Left lobe of liver (tissue), 2 donors: ENCODE data around the gene SH2D4B. TPM values are rescaled to one million over a fixed set of nuclear protein-coding genes. Genes with fewer than 3 reads are reported as not detected.

Experiments used
- ATAC-seq: fragments of 200-7000 bp; cut with Tn5 transposase; one replicate; pipeline ENCODE4 v1.9.1; 2020; ENCODE audit warnings: mild to moderate bottlenecking, moderate library complexity
- DNase-seq: peaks from one replicate; pipeline ENCODE4 v3.0.0-alpha.2; 2020; ENCODE audit warnings: low spot score
- total RNA-seq: library from RNA; stranded (reverse); gene quantifications from one replicate; pipeline ENCODE4 v1.2.1, GENCODE V29; 2021
- donor health status: DM: no; HTN: no; CAD: no; lungs with moderate emphysema.
- donor health status: DM: no; HTN: yes; CAD: no.

The SH2D4B gene
- total RNA-seq = not detected

DNA sequence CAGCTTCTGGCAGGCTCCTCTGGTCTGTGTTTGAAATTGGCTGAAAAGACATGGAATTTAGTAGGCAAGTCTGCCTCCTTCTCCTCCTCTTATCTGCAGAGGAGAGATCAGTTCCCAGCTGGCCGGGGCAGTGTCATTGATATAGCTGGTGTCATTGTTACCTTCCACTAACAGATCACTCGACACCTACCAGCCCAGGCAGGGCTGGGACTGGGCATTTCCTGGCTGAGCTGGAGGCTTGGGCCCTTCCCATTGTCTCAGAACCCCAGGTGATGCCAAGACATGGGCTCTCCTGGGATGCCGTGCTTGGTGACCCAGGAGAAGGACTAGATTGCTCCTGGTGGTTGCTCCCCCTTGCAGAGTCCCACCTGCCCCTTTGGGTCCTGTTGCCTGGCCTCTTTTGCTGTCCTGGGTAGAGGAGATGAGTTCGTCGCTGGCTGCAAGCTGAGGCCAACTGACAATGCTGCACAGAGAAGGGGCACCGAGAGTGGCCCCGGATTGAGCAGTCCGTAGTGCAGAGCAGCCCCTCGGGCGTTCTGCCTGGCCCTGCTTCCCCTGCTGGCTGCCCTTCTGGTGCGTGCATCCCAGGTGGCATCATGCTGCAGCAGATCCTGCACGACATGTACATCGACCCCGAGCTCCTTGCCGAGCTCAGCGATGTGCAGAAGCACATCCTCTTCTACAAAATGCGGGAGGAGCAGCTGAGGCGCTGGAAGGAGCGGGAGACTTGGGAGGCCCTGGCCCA lies at the start of gene SH2D4B:
TSS of gene SH2D4B (plus strand) at position 167 of the 745 bp plus-strand sequence. CDS start at position 597, 430 bp downstream.
- peak; percentile 41 for DNase-seq

DNA sequence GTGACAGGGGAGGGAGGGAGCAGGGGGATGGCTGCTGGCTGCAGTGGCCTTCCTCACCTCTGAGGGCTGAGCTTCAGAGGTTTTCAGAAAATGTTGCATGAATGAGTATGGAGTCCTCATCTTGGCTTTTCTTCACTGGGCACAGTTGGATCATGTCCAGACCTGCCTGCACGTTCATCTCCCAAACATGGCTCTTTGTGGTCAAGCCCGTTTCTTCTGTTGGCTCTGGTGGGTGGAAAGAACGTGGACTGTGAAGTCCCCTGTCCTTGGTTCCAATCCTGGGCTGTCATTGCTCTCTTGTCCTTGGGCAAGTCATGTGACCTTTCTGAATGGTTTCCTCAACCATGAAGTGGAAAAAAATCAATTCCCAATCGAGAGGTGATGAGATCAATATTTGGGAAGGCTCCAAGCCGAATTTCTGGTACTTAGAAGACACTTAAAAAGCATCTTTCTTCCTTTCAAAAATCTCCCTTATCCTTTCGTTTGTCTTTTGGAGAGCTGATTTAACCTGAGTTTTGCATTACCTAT lies 49.1 kb upstream of the SH2D4B start:
- no peak for DNase-seq
- ATAC-seq = no peak

More for the DNA sequence above, at the start of gene SH2D4B:
- ATAC-seq = no peak

DNA sequence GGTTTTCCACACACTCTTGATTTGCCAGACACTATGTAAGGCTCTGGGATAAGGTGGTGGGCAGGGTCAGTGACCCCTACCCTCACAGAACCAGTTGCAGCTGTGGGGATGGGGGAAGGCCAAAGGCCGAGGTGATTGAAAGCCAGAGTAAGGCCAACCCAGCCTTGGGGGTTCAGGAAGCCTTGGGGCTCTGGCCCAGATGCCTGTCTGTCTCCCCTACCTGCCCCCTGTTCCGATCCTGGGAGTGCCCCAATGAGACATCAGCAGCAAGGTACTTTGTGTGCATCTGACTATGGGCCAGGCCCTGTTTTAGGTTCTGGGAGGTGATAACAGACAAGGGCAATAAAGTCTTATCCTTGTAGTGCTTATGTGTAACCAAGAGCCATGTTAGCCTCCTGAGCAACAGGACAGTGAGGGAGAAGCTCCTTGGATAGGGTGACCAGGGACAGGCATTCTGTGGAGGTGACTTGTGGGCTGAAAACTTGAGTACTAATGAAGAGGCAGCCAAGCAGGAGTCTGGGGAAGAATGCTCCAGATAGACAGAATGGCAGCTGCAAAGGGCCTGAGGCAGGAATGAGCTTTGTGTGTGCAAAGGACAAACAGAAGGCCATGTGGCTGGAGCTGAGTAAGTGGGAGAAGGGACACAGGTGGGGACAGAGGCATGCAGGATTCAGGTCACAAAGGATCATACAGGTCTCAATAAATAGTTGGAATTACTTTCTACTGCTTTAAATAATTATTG lies 48.2 kb upstream of the SH2D4B start:
- ATAC-seq = no peak

DNA sequence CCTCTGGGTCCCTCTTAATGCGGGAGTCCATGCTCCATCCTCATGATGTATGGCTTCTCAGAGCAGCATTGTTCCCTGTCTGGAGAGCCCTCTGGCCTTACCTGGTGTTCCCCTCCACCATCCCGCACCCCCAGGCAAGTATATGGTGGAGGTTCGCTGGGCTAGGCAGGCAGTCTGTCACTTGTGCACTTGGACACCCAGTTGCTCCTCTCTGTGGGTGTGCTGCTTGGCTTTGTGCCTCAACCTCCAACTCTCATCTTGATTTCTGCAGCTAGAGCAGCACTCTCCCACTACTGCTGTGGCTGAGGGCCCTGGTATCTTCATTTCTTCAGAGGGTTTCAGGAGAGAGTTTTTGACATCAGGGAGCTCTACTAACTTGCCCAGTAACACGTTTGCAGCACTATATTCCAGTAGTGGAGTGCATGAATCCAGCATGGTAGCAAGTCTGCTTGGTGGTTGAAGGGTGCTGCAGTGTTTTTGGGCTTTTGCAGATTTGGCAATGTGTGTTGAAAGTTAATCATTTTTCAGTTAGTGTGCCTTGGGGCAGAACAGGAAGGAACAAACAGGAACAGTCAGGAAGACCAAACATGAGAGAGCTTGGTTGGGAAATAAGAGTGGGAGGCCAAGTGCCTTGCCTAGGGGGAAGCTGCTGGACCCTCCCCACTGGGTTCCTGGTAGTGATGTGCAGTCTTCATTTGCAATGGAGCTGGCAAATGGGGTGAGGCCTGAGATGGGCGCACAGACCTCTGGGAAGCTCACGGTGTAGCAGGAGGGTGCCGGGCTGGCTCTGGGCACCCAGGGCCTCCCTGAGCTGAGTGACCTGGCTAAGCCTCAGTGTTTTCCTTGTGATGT lies 46.2 kb upstream of the SH2D4B start:
- peak; percentile 77 for ATAC-seq
- DNase-seq = peak; percentile 67

More for the DNA sequence above, 48.2 kb upstream of the SH2D4B start:
- DNase-seq = no peak

DNA sequence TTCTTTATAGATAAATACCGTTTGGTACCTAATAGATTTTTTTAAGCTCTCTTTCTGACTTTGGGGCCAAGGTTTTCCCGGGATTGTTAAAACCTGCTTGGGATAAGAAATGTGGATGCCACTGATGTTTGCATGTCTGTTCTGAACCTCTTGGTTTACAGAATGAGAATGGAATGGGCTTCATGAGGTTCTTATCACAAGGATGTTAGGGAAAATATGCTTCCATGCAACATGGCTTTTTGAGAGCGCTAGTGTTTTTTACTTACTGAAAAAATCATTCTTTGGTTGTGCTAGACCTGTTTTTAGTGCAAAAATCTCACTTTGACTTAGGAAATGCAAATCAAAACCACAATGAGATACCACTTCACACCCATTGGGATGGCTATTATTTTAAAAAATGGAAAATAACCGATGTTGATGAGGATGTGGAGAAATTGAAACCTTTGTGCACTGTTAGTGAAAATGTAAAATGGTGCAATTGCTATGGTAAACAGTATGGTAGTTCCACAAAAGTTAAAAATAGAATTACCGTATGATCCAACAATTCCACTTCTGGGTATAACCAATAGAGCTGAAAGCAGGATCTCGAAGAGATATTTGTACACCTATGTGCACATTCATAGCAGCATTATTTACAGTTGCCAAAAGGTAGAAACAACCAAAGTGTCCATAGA lies 44.7 kb upstream of the SH2D4B start:
- no peak for ATAC-seq
- DNase-seq = no peak

DNA sequence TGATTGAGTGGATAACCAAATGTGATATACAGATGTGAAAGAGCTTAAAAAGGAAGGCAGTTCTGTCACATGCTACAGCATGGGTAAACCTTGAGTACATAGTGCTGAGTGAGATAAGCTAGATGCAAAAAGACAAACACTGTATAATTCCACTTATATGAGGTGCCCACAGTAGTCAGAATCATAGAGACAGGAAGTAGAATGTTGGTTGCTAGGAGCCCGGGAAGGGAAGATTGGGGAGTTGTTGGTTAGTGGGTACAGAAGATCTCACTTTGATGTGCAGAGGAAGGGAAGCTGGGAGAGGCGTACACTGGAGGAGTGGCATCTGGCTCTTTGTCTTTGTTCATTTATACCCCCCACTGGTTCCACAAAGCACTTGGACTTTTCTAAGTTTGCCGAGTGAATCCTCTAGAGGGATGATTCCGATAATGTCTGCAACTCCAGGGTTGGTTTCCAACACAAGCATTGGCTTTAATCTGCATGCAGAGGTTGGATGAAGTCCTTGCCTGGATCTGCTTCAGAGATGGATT lies 44.1 kb upstream of the SH2D4B start:
- DNase-seq (no peak), ATAC-seq (no peak)

DNA sequence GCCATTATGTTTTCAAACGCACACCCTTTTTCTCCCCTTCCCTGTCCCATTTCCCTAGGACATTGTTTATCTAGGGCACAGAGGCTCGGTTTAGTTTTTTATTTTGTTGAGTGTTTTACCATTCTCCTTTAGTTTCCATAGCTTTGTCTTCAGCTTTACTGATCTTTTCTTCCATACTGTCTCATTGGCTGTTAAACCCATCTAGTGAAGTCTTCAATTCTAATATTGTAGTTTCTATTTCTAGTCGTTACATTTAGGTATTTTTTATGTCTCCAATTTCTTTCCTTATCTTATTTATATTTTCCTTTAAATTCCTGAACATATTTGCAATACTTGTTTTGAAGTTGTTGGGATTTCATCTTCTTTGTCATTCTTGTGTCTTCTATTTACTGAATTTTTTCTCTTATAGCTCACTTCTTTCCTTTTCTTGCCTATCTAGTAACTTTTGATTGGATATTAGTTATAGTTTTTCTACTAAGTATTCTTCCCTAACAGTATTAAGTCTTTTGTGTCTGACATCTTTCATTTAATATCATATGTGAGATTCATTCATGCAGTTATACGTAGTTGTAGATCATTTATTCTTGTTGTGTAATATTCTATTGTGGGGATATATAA lies 41.0 kb upstream of the SH2D4B start:
- ATAC-seq (no peak), DNase-seq (no peak)

DNA sequence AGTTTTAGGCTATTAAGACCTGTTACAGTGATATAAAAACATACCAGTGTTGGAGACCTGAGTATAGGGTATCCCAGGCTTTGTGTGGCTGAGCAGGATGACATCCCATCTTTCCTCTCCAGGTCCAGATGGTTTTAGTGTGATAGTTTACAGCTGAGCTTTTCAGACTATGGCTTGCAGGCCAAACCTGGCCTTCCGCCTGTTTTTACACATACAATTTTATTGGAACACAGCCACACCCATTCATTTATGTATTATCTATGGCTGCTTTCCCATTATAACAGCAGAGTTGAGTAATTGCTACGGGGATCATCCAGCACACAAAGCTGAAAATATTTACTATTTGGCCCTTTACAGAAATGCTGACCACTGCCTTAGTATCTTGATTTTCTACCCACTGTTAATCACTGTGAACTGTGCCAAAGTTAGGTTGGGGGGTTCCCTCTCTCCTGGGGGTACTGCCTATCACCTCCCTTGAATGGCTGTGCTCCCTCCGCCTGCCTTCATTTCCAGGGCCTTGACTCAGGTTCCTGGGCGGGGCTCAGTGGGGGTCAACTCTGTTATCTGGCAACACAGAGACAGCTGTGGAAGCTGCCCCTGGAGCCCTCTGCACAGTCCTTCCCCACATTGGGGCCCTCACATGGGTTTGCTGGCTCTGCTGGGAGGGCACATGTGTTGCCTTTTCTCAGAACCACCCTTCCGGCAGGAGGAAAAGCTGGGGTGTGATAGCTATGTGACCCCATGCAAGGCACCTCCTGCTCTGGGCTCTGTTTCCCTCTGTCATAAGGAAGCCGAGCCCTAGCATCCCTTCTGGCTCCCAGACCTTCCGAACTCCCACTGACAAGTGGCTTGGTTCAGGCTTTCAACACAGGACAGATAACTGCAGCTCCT lies 40.3 kb upstream of the SH2D4B start:
- ATAC-seq = peak; percentile 3
- DNase-seq = peak; percentile 68

DNA sequence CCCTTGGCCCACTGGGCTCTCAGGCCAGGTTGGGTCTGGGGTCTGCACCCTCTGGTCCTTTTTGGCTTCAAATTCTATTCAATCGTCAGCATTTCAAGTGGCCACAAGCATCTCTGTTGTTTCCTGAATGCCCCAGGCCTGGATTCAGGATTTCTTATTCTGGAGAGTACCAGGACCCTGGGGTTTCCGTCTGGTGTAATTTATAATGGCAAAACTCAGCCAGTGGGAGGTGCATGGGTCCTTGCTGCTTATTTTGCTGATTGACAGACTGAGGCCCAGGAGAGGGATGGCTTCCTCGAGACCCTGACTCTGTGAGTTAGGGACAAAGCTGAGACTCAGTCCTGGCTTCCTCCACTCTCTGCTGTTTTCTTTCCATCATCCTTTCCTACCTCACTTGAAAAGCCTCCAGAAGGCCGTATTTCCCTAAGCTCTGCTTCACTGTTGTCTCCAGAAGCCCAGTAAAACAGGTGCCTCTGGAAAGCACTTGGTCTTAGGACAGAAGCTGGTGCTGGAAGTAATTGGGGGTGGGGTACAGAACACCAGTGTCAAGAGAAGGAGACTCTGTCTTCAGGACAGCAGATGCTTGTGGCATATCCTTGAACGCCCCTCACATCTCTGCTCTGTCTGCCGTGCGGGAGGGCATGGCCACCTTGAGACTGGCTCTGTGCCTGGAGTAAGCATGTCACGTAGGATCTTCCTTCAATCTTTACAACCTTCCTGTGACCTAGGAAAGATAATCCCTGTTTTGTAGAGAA lies 39.4 kb upstream of the SH2D4B start:
- ATAC-seq (no peak), DNase-seq (no peak)

DNA sequence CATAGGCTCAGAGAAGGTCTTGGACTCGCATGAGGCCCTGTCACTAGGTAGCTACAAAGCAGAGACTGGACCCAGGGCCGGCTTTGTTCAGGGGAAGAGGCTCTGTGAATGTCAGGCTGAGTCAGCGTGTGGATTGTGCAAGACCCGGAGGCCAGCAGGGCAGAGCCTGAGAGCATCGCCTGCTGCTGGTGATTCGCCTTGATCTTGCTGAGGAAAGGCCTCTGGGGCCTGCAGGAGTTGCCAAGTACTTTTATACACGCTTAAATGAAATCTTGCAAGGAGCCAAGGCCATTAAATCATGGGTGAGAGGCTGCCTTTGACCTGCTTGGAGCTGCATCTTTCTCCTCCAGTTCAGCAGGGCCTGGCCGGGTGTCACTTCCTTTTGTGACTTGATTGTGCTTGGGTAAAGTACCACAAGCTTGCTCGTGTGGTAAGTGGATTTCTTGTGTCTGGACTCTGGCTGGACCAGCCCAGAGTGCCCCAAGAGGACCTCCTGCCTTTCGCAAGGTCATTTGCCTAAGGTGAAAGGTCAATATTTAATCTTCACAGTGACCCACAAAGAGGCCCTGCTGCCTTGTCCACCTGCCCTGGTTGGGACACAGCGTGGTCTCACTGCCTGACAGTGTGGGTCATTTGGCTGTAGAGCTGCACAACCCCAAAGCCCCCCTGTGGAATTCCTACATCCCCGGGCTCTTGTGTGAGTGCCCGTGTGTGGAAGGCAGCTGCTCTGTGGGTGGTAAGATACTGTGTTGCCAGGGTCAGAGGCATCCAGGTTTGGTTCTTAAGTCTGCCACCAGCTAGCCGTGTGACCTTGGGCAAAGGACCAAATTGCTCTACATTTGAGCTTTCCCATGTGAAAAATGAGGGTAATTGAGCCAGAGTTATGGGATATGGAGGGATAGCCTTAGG lies 38.6 kb upstream of the SH2D4B start:
- peak; percentile 77 for ATAC-seq
- peak; percentile 93 for DNase-seq

DNA sequence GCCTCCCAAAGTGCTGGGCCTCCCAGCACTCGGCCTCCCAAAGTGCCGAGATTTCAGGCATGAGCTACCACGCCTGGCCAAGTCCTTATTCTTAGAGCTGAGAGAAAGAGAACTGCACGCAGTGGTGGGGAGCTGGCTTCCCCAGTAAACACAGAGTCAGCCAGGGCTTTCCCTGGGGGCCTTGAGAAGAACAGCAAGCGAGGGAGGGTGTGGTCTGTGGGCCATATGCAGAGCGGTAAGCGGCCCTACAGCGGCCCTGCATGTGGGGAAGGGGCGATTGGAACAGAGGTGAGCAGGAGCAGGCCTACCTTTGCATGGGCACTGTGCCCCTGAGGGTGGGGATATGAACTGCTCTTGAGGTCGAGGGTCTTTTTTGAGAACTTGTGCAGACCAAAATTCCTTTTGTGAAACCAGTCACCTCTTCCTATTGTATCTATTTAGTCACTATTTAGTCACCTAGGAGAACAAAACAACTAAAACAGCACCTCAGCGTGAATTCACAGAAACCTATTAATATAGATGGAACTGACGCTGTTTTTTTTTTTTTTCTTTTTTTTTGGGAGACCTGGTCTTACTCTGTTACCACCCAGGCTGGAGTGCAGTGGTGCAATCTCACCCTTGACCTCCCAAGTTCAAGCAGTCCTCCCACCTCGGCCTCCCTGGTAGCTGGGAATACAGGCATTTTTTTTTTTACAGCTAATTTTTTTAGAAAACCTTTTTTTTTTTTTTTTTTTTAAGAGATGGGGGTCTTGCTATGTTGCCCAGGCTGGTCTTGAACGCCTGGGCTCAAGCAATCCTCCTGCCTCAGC lies 36.9 kb upstream of the SH2D4B start:
- DNase-seq (no peak), ATAC-seq (no peak)

DNA sequence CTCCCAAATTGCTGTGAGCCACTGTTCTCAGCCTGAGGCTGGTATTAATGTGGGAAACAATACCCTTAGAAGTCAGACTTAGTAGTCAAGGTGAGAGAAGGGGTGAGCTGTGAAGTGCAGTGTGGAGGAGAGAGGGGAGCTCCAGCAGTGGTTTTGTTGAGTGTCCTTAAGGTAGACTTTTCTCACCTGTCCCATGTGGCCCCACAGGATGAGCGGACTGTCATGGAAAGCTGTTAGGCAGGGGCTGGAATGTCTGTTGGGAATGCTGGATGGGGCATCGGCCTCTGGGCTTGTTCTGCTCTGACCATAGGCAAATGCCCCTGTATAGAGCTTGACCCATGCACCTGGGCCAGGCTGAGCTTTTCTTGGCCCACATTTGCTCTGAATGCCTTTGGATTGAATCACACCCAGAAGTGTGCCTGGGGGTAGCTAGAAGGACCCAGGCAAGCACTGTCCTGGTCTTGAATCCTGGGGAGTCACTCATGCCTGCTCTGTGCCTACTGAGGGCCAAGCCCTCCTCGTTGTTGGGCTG lies 36.3 kb upstream of the SH2D4B start:
- ATAC-seq (no peak), DNase-seq (no peak)

DNA sequence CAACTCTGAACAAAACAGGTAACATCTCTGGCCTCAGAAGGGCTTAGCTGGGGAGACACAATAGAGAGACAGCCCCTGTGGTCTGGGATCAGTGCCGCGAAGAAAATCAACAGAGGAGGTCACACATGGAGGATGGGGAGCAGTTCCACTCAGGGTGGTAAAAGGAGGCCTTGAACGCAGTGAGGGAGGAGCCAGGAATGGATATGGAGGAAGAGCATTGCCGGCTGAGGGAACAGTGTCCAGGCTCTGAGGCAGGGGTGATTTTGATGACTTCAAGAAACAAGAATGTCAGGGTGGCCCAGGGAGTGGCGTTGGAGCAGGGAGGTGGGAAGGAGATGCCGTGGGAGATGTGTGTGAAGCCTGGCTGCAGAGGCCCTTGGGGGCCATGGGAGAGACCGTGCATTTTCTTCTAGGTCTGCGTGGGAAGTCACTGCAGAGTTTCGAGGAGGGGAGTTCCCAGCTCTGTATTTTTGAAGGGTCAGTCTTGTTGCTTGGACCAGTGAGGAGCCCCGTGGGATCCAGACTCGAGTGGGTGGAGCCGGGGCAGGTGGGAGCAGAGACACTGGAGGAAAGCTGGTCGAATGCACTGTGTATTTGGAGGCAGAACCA lies 35.7 kb upstream of the SH2D4B start:
- ATAC-seq (no peak), DNase-seq (no peak)

DNA sequence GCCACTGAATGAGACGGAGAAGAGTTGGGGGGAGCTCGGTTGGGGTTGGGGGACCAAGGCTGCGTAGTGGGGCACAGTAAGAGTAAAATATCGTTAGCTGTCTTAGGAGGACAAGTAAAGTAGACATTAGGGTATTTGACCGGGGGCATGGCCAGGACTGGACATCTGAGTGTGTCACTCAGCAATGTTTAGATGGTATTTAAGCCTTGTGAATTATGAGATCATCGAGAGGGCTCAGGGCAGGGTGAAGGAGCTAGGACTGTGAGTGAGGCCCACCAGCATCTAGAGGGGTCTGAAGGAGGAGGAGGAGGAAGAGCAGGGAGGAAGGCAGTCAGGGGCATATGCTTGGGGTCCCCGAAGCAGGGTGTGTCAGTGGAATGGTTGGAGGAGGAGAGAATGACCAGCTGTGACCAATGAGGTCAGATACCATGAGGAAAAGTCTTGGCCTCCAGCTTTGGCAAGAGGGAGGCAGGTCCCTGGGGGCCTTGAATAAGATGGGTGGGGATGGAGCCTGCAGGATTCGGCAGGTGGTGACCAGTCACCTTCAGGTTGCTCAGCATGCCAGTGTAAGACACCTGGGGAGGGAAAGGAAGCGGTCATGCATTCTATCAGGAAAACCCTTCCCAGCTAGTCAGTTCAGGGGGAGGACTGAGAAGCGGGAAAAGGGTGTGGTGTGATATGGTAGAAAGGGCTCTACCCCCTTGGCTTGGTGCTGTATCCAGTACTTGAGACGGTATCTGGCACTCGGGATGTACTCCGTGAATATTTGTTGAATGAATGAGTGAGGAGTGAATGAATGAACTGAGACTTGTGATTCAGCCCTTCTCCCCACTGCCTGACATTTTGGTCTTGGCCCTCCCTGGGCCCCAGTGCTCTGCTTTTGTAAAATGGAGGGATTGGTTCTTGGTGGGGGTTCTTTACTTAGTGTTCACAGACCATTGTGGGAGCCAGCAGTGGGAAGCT lies 34.8 kb upstream of the SH2D4B start:
- no peak for ATAC-seq
- DNase-seq = no peak
